Measurements from ENCODE around the gene PIK3R5.

The PIK3R5 gene

GRCh38 chr17:8894202-8894671 lies 71.3 kb downstream of the PIK3R5 start:
- no peak for DNase-seq

DNA sequence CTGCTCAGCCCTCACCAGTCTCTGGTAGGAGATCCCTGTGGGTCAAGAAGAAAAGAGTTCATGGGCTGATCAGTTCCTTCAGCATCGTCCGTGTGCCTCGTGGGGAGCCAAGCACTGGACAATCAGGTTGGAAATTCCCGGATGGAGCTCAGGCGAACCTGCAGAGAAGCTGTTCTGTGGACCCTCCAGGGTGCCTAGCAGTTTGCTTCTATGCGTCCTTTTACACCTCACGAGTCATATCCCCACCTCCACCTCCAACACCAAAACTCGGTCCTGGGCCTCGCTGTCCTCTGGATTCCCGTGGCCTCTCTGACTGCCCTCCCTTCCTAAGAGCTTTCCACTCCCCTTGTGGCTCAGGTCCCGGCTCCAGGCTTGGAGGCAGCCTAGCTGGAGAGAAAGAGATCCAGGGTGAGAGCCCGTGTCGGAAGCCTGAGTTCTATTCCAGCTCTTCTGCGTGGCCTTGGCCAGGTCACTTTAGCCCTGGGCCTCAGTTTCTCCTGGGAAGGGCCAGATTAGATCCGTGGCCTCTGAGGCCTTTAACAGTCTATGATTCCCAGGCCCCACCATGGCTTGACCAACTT lies 71.8 kb downstream of the PIK3R5 start:
- DNase-seq, result no peak

DNA sequence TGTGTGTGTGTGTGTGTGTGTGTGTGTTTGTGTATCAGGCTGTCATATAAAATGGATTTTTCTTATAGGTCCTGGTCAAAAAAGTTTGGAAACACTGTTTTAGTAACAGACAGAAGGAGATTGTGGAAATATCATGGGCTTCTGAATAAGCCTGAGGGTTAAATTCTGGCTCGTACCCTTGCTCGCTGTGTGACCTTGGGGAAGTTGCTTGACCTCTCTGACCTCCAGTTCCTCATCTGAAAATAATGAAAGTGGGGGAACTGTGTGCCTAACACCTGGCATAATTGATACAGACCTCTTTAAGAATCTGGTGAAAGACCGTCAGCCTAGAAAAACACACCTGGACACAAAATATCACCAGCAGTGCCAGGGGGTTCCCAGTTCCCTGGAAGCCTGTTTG lies 72.4 kb downstream of the PIK3R5 start:
- DNase-seq, result no peak

- no peak for DNase-seq
These were observed 73.2 kb downstream of the PIK3R5 start for GRCh38 chr17:8892338-8892690.

GRCh38 chr17:8890671-8891070 lies 74.8 kb downstream of the PIK3R5 start:
- DNase-seq, result no peak

- no peak for DNase-seq
These were observed 75.9 kb downstream of the PIK3R5 start for GRCh38 chr17:8889458-8890210.

GRCh38 chr17:8888704-8889302 lies 76.7 kb downstream of the PIK3R5 start:
- no peak for DNase-seq

DNA sequence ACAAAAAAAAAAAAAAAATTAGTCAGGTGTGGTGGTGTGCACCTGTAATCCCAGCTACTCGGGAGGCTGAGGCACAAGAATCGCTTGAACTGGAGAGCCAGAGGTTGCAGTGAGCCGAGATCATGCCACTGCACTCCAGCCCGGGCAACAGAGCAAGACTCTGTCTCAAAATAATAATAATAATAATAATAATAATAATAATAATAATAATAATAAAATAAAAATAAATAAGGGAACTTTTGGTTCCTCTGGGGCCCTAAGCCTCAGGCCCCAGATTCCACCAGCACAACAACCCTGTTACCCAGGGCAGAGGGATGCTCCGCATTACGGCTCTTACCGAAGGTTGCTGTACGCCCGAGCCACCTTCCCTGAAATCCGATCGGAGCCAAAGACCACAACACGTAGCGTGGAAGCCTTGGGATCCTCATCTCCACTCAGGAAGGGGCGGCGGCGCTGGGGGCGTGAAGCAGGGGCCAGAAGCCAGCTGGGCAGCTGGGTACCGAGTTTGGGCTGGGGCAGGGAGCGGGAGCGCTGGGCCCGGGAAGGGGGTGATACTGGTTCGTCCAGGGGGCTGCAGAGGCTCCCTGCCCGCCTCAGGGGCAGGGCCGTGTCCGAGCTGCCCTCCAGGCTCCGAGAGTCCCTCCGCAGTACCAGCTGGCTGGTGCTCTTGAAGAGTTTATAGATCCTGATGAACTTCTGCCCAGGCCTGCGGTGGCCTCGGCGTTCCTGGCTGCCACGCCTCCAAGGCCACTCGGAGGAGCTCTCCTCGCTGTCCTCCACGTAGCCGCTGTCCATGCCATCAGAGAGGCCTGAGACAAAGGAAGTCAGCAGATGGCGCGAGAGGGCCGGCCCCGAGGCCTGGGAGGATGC lies 77.4 kb downstream of the PIK3R5 start:
- DNase-seq, result no peak

GRCh38 chr17:8887301-8887700 lies 78.2 kb downstream of the PIK3R5 start:
- no peak for DNase-seq

DNA sequence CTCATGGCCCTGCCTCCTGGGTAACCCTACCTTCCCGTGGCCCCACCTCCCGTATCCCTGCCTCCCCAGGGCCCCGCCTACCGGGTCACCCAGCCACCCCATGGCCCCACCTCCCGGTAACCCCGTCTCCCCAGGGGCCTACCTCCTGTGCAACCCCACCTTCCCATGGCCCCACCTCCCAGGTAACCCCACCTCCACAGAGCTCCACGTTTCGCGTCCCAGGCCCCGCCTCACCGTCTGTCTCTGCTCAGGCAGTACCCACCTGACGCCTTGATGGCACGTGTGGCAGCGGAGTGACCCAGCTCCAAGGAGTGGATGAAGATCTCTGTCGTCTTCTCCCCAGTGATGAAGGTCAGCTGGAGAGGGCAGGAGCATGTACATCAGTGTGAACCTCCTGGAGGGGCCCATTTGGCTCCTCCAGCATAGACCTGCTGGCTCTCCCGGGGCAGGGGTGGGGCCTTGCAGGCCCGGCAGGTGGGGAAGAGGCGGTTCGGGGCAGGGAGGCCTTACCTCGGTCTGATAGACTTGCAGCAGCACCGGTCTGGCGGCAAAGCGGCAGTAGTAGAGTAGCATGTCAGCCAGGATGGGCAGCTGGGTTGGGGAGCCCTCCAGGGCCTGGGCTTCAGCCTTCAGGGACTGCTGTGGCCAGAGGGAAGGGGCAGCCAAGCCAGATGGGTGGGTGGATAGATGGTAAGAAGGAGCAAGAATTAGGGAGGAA lies 79.4 kb downstream of the PIK3R5 start:
- DNase-seq, result no peak

DNA sequence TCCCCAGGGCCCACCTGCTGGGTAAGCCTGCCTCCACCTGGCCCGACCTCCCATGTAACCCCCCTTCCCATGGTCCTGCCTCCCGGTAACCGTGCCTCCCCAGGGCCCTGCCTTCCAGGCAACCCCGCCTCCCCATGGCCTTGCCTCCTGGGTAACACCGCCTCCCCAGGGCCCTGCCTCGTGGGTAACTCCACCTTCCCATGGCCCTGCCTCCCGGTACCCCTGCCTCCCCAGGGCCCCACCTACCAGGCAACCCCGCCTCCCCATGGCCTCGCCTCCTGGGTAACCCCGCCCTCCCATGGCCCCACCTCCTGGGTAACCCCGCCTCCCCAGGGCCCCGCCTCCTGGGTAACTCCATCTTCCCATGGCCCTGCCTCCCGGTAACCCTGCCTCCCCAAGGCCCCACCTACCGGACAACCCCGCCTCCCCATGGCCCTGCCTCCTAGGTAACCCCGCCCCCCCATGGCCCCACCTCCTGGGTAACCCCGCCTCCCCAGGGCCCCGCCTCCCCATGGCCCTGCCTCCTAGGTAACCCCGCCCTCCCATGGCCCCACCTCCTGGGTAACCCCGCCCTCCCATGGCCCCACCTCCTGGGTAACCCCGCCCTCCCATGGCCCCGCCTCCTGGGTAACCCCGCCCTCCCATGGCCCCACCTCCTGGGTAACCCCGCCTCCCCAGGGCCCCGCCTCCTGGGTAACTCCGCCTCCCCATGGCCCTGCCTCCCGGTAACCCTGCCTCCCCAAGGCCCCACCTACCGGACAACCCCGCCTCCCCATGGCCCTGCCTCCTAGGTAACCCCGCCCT lies 80.1 kb downstream of the PIK3R5 start:
- DNase-seq, result peak; percentile 77

DNA sequence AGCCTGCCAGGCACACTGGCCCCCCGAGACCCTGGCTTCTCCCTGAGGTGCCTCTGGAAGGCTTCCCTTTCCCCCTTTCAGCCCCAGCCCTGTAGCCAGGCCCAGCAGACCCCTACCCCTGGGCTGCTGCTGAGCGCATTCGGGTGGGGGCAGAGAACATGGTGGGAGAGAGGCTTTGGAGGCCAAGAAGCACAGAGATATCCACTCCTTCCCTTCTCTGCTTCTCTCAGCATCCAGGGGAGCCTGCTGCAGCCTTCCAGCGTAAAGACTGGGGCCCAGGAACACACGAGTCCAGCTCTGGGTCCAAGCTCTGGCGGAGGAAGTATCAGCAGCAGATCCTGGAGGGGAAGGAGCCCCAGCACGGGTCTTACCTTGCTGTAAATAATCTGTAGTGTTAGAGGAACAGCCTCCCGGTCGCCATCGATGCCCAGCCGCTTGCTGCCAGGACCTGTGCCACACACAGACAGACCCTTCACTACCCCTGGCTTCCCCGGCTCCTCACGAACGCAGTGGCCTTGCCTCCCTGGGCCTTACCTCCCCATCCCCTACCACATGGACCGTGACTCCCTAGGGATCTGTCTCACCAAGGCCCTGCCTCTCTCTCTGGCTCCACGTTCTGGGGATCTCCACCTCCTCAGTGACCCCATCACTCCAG lies 81.0 kb downstream of the PIK3R5 start:
- DNase-seq, result no peak

- no peak for DNase-seq
These were observed 82.2 kb downstream of the PIK3R5 start for GRCh38 chr17:8883353-8883752.

GRCh38 chr17:8881606-8882005 lies 83.9 kb downstream of the PIK3R5 start:
- DNase-seq, result no peak

GRCh38 chr17:8880466-8880865 lies 85.0 kb downstream of the PIK3R5 start:
- DNase-seq, result no peak

DNA sequence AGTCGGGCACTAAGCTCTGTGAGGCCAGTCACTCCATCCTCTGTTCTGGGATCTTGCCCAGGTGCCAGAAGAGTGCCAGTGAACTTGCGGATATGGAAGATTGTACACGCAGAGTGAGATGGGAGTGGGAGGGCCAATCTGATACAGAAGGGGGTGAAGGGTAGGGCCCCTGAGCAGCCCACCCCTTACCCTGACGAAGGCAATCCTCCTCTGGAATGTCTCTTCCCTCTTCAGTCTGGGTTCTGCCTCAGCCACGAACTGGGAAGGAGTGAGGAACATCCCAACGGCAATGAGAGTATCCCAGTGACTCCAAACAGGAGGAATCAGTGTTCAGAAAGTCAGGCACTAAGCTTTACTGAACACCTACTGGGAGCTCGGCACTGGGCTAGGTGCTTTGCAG lies 86.1 kb downstream of the PIK3R5 start:
- no peak for DNase-seq

DNA sequence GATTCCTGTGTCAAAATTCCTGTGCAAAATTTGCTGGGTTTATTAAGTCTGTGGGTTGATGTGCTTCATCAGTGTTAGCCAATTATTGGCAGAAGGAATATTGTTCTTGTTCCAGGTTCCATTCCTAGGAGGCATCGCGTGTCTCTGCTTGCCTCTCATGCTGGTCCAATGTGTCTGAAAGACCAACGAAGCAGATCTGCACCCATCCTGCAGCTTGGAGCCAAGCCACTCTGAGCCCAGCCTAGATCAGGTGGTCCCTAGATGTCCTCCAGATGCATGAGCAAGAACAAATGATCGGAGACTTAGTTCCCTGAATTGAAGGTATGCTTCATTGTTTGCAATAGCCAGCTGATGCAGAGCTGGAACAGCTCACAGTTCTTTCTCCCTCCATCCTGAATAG lies 87.5 kb downstream of the PIK3R5 start:
- DNase-seq, result no peak

DNA sequence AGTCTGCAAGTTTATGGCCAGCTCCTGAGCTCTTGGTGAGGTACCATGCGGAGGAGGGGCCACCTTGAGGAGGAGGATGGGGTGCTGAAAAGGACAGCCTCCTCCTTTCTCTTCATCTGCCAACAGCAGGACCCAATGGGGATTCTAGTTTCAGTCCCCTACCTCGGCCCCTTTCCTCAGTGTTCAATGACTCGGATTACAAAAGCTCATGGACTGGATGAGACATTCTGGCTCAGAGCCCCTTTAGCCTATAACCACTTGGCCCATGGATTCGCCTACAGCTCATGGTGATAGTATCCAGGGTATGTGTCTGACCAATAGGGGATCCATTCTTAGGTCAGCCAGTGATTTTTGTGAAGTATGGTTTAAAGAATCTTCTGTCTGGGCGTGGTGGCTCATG lies 89.5 kb downstream of the PIK3R5 start:
- no peak for DNase-seq

DNA sequence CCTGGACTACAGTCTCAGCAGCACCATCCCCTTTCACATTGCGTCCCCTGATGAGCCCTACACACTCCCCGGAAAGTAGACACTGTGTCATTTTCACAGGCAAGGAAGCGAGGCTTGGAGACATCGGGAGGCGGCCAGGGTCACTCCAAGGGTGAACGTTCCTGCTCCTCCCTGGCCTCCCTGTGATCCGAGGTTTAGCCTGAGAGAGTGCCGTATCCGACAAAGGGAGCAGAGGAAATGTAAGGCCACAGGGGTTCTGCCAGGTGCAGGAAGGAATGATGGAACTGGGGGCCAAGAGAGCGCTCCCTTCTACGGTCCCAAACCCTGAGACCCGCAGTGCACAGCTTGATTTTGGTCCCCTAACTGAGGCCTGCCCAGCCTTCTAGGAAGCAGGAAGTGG lies 90.1 kb downstream of the PIK3R5 start:
- DNase-seq, result no peak

- no peak for DNase-seq
These were observed 91.4 kb downstream of the PIK3R5 start for GRCh38 chr17:8873801-8874715.
